Effector CD4-positive, alpha-beta T cell (primary cell): ENCODE measurements around the gene MYCN.
"Not testable (repeated sequence)": the region's sequence is repeated elsewhere in the genome, so short reads cannot be mapped to it uniquely, and the experiment has no call there.

ENCODE experiments used
- DNase-seq: peaks from one replicate; pipeline ENCODE4 v3.0.0-alpha.2; 2020

MYCN gene

GRCh38 chr2:15908371-15908770, 32.0 kb upstream of the MYCN start:
- DNase-seq, result no peak

DNA sequence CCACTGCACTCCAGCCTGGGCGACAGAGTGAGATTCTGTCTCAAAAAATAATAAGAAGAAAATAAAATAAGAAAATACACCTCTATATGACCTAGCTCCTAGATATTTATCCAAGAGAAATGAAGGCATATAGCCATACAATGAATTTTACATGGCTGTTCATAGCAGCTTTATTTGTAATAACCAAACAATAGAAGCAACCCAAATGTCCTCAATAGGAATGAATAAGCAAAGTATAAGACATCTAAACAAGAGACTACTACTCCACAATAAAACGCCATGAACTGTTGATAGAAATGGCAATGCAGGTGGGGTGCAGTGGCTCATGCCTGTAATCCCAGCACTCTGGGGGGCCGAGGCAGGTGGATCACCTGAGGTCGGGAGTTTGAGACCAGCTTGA, 31.2 kb upstream of the MYCN start:
- no peak for DNase-seq

GRCh38 chr2:15909736-15910135, 30.6 kb upstream of the MYCN start:
- DNase-seq, result no peak

DNA sequence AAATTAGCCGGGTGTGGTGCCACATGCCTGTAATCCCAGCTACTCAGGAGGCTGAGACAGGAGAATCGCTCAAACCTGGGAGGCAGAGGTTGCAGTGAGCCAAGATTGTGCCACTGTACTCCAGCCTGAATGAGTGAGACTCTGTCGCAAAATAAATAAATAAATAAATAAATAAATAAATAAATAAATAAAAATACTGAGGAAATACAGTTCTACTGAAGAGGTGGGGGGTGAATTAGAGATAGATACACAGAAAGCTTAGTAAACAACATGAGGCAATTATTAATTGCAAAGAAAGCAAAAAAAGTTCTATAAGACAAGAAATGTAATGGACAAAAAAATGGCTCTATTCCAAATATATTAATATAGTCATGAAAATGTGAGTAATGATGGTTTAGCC, 29.1 kb upstream of the MYCN start:
- DNase-seq, result not testable (repeated sequence)

DNA sequence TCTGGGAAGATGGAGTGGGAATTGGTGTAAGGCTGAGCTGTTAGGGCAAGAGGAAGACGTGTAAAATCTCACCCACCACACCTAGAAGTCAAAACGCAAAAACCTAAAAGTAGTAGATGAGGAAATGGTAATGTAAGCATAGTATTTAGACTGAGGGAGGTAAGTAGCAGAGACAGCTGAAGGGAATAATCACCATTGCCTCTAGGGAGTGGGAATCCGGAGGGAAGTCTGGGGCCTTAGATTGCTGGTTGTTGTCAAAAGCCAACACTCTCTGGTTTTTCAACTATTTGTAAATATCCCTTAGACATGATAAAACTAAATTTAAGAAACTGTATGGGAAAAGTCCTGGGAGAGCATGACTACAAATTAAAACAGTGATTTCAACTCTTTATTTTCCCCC, 28.7 kb upstream of the MYCN start:
- no peak for DNase-seq

GRCh38 chr2:15912203-15912602, 28.1 kb upstream of the MYCN start:
- DNase-seq, result no peak

DNA sequence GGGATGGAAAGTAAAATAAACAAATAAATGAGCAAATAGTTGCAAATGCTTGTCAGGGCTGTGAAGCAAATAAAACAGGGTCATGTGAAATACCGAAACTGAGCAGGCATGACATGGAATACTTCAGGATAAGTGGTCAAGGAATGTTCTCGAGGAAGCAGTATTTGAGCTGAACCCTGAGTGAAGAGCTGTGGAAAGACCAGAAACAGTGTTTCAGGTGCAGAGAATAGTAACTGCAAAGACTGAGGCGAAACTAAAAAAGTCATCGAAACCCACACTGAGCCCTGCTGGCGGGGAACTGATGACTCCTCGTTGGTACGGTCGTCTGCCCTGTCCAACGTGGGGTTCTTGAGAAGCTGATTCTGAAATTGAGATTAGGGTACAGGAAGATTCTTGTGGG, 27.2 kb upstream of the MYCN start:
- DNase-seq, result no peak

- no peak for DNase-seq
Measured at GRCh38 chr2:15914596-15915385, 25.6 kb upstream of the MYCN start.

DNA sequence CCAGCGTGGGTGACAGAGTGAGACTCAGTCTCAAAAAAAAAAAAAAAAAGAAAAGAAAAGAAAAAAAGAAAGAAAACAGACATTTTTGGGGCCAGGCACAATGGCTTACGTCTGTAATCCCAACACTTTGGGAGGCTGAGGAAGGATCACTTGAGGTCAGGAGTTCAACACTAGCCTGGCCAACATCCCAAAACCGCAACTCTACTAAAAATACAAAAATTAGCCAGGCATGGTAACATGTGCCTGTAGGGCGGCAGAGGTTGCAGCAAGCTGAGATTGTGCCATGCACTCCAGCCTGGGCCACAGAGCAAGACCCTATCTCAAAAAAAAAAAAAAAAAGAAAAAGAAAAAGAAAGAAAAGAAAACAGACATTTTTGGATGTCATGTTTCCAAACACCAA, 24.8 kb upstream of the MYCN start:
- DNase-seq, result not testable (repeated sequence)

DNA sequence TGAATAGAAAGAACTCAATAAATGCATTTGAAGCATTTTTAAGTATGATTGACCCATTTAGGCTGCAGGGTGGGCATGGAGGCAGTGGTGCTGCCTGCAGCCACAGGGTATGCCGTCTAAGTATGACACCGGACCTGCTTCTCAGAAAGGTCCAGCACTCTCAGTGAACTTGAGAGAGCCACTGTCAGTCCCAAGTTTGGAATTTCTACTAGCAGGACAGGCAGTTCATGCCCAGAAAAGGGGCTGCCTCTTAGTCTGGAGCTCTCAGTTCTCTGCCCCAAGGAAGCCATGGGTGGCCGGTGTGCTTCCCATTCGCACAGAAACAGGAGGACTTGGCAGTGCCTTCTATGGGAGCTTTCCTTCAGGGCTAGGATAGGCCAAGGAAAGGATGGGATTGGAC, 24.0 kb upstream of the MYCN start:
- no peak for DNase-seq

DNA sequence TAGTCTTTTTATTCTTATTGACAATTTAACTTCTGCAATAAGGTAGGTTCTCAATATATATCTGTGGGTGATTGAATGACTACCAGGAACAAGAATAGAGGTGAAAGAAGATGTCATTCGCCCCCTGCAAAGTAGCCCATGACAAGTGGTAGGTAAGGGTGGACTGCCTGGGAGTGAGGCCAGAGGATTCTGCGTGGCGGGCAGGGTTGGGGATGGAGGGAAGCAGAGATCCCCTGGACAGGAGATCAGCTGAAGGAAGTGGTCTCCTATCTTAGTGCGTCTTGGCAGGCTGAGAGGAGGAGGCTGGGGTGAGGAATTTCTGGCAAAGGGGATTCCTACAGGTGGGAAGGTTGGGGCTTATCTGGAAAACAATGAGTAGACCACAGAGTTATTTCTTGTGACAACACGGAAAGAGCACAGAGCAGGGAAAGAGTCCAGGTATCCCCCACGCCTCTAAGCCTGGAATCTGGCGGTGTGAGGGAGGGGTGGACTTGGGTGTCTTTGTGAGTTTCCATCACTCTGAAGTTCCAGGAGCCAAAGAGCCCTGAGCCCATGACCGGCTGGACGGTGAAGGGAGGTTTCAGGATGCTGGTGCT, 21.5 kb upstream of the MYCN start:
- no peak for DNase-seq

GRCh38 chr2:15919716-15920434, 20.5 kb upstream of the MYCN start:
- no peak for DNase-seq

DNA sequence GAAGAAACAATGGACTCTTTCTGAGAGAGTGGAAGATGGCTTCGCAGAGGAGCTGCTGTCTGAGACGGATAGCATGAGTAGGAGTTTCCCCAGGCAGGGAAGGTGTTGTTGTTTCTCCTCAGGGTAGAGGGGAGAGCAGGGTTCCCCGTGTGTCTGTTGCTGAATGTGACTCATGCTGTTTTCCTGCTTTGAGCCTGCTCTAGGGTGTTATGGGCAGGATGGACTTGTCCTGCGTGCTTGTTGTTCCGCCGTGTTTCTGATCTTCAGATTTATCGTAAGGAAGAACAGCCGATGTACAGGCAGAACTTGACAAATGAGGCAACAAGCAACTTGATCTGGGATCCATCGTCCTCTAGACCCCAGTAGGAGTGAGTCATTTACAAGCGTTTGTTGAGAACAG, 19.7 kb upstream of the MYCN start:
- DNase-seq, result no peak

DNA sequence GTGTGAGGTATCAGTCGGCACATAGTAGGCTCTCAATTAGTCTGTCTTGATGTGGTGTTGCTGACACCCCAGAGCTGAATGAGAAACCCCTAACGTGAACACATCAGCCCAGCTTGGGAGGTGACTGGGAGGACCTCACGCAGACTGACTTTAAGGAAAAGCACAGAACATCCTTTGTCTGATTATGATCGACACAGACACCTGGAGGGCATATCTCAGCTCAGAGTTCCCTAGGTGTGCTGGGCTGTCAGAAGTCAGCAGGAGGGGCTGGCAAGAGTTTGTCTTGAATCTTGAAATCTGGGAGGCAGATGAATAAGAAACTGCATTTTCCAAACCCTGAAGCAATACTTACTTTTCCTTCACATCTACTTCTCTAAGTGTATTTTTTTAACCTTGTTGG, 16.8 kb upstream of the MYCN start:
- no peak for DNase-seq

- no peak for DNase-seq
Measured at GRCh38 chr2:15925819-15926218, 14.5 kb upstream of the MYCN start.

- DNase-seq, result no peak
Measured at GRCh38 chr2:15926252-15926651, 14.1 kb upstream of the MYCN start.

DNA sequence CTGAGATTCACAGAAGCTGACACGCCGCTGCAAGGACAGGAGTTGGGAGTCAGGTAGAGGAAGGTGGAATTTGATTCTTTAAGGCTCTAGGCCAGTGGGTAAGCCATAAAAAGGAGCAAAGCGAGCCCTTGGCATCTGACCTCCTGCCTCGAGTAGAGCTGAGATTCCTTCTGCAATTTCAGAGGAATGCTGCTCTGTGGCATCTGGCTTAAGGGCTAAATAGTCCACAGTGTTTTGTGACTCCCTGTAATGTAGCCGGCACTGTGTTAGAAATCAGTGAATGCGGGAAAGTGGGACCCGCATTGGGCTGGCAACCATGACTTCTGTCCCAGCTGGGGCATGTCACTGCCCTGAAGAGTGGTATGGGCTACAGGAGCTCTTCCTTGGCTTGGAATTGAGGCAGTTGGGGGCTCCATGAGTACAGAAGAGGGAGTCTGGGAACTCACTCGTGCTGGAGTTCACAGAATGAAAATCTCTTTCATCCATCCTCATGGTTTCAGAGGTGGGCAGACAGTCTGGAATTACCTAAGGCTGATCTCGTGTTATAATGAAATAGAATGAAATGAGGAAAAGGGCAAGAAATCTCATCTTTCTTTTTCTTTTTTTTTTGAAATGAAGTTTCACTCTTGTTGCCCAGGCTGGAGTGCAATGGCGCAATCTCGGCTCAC, 12.7 kb upstream of the MYCN start:
- DNase-seq, result no peak

DNA sequence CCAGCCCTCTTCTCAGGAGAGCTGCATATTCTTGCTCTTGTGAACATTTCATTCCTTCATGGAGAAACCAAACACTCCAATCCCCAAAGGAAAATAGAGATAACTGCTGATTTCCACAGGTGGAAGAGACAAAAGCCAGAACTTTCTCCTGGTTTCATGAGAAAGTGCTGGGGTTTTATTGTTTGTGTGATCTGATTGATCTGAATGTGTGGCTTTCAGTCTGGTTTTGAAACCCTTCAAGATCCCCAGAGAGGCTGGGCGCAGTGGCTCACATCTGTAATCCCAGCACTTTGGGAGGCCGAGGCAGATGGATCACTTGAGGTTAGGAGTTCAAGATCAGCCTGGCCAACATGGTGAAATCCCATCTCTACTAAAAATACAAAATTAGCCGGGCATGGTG, 11.3 kb upstream of the MYCN start:
- DNase-seq, result not testable (repeated sequence)

DNA sequence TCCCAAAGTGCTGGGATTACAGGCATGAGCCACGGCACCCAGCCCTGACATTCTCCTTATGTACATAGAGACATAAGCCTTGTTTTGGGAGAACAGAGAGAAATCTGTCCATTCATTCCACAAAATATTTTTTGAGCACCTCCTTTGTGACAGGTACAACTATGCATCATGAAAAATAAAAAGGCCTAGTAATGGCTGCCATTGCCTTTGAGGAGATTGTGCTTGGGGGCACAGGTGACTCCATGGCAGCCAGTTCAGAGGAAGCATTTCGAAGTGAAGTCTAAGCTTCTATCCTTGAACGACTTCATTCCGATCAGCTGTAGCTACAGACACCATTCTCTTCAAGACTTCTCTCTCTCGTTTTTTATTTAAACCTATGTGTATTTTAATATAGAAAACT, 10.5 kb upstream of the MYCN start:
- DNase-seq, result no peak

DNA sequence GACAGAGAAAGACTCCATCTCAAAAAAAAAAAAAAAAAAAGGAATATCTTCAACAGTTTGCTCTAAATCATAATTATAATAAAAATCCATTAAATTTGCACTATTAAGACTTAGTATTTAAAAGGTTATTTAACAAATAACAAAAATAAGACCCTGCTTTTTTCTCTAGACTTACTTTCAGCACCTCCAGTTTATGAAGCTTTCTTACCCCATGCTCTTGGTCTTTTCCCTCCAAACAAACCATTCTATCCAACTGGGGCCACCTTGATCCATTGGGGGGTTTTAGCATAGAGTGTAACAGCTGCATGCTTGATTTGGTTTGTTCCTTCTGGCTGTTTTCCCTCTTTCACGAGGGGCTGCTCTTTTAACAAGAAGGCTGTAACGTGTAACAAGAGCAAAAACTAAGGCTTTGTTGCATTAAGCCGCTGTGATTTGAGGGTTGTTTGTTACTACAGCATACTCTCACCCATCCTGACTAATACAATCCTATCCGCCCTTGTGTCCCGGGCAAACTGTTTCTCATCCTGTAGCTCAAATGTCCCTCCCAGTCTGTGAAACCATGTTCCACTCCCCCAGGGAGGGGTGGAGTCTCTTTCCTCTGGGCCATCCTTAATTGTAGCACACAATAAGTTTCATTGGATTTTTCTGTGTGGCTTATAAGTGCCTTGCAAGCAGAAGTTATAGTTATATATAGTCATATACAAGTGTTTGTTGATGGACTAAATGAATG, 9.6 kb upstream of the MYCN start:
- no peak for DNase-seq

- DNase-seq, result no peak
Measured at GRCh38 chr2:15931319-15931890, 8.9 kb upstream of the MYCN start.

GRCh38 chr2:15931950-15932349, 8.4 kb upstream of the MYCN start:
- DNase-seq, result no peak
